Right lobe of liver (tissue), 4 donors: ENCODE measurements around the gene PRDX4.

Experiments used
- CTCF ChIP-seq, 4 donors: fragments of 200-600 bp in 3 of 4; fragments of 450-650 bp in 1 of 4; IDR thresholded peaks; one replicate each; pipeline versions ENCODE4 v1.5.1 to v1.8.0; 2016 to 2022; ENCODE audit warnings: antibody characterized with exemption in 4 of 4, mild to moderate bottlenecking in 2 of 4
- POLR2A ChIP-seq: fragments of 450-650 bp; IDR thresholded peaks from one replicate; pipeline ENCODE4 v1.6.1; 2017; ENCODE audit warnings: antibody characterized with exemption, mild to moderate bottlenecking
- donor health status: DM: no; HTN: no; CAD: no.
- donor health status: DM: no; HTN: no; CAD: no.
- donor health status: DM: no; HTN: yes; CAD: no.

- TF ChIP-seq CTCF (IDR thresholded peaks at IDR 0.05) = no peak
- no peak for TF ChIP-seq POLR2A
Observed at GRCh38 chrX:23666282-23666681, 1.0 kb upstream of the PRDX4 start.
